ENCODE results near the gene ZNF451. TPM values are rescaled to one million over a fixed set of nuclear protein-coding genes. Genes with fewer than 3 reads are reported as not detected.

The ZNF451 gene
- total and polyA plus RNA-seq, 2 donors (not counting 1 experiment from before 2014, with no cell fraction given) = 25.9 to 86.3 TPM

DNA sequence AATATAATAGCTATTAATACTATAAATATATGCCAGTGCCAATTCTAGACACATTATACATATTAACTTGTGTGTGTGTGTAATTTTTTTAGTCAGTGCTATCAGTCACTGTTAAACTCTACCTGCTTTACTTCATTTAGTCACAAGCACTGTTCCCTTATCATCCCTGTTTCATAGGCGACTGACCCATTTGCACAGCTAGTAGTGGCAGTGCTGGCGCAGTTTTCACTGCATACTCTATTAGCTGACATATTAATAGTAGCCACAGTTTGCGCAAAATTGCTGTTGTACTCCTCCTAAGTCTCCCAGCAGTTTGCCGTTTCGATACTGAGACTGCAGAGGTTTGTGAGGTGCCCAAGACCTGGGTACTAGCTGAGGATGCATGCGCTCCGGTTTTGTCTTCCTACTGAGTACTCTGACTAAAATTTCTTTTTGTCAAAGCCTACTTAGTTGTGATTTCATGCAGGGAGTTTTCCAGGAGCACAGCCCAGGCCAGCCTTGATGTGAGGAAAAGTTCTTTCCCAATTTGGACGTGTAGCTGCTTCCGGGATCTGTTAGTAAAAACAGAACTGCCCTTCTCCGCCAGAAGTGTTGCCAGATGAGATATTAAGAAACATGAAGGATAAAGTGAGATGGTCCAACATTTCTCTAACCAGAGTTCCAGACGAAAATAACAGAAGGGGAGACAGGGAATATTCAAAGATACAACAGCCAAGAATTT lies 87.7 kb downstream of the ZNF451 start:
- ChIA-PET POLR2A (no interaction called here), CTCF (interaction anchor here (0.9 kb wide), 1 partner anchor 138 kb away, joined by 3 read pairs; no protein-coding TSS in a partner anchor)
- Histone ChIP-seq H3K27me3 (replicated peaks in 1 of 4; ENCODE audit: control extremely low read depth in 1 of 4, control insufficient read depth in 3 of 4, insufficient read depth in 4 of 4, low read length in 3 of 4) (no peaks in the 10 kb centered on the region), H3K36me3 (replicated peaks in 1 of 2; ENCODE audit: control extremely low read depth in 1 of 2, control insufficient read depth in 1 of 2, extremely low read depth in 1 of 2, insufficient read depth in 2 of 2, low read length in 1 of 2) (no peaks in the 10 kb centered on the region), H3K4me1 (ENCODE audit: control insufficient read depth in 2 of 2, insufficient read depth in 2 of 2, low read length in 2 of 2) (peaks cover 9 to 13% of the 10 kb centered on the region in 2 donors), H3K79me2 (ENCODE audit: control insufficient read depth, insufficient read depth, low read length) (peaks cover 9% of the 10 kb centered on the region), H3K9ac (ENCODE audit: low read length) (no peak overlapping the region), H3K27ac (ENCODE audit: low read length in 2 of 2) (no peak overlapping the region), H3K9me3 (ENCODE audit: control extremely low read depth in 1 of 3, control insufficient read depth in 2 of 3, insufficient read depth in 1 of 3, low read length in 2 of 3) (no peaks in the 10 kb centered on the region), H4K20me1 (ENCODE audit: control insufficient read depth, insufficient read depth, low read length, poor library complexity, severe bottlenecking) (peaks cover 11% of the 10 kb centered on the region), H3K4me3 (ENCODE audit: control extremely low read depth in 1 of 5, extremely low read depth in 1 of 5, insufficient read depth in 1 of 5, low read depth in 2 of 5, low read length in 4 of 5) (no peak overlapping the region), H2AFZ (ENCODE audit: insufficient read depth, low read depth, low read length, poor library complexity, severe bottlenecking) (no peak overlapping the region), H3K4me2 (replicated peaks; ENCODE audit: low read depth, low read length, poor library complexity, severe bottlenecking) (no peak overlapping the region)
- TF ChIP-seq EZH2 (IDR thresholded peaks at IDR 0.05; ENCODE audit: borderline replicate concordance, insufficient read depth, low read depth, low read length, poor library complexity, severe bottlenecking) (no peak), CTCF (IDR thresholded peaks at IDR 0.05) (no peak)
- Mint-ChIP-seq H3K9me3 (ENCODE audit: insufficient read depth) (no peaks in the 10 kb centered on the region), H3K27ac (no peak overlapping the region), H3K27me3 (no peaks in the 10 kb centered on the region), H3K4me3 (no peak overlapping the region), H3K4me1 (peaks cover 10% of the 10 kb centered on the region)
- WGBS (ENCODE audit: insufficient coverage) = 99% methylated on average over 8 of the region's 11 CpGs
- ATAC-seq (ENCODE audit: low read depth) (no peak), DNase-seq (no peak)
- intact Hi-C loops (cut with micrococcal nuclease) = no loop called here

DNA sequence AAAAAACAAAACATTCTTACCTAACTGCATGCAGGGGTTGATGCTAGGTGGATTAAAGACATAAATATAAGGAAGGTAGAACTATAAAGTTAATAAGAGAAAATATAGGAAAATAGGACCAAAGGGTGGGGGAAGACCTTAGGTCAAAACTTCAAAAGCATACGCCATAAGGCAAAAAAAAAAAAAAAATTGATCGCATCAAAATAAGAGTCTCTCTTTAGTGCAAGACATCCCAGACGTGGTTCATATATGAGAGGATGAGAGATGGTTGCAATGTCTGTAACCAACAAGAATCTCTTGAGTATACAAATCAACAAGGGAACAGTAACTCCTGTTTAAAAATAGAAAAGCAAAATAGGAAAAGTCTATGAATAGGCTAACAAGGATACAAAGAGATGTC lies 90.6 kb downstream of the ZNF451 start:
- H3K4me1 Mint-ChIP-seq = no peaks in the 10 kb centered on the region
- ATAC-seq (ENCODE audit: low read depth) (no peak), DNase-seq (no peak)
- no peak overlapping the region for H3K27ac Mint-ChIP-seq
- H3K9me3 ChIP-seq (ENCODE audit: control extremely low read depth in 1 of 3, control insufficient read depth in 2 of 3, insufficient read depth in 1 of 3, low read length in 2 of 3) = no peaks in the 10 kb centered on the region
- CTCF ChIA-PET = no interaction called here
- H3K9me3 Mint-ChIP-seq (ENCODE audit: insufficient read depth) = no peaks in the 10 kb centered on the region
- H3K36me3 ChIP-seq (replicated peaks in 1 of 2; ENCODE audit: control extremely low read depth in 1 of 2, control insufficient read depth in 1 of 2, extremely low read depth in 1 of 2, insufficient read depth in 2 of 2, low read length in 1 of 2) = peaks cover 4 to 7% of the 10 kb centered on the region in 2 experiments
- H3K4me3 ChIP-seq (ENCODE audit: control extremely low read depth in 1 of 5, extremely low read depth in 1 of 5, insufficient read depth in 1 of 5, low read depth in 2 of 5, low read length in 4 of 5) = no peak overlapping the region
- no peak overlapping the region for H3K4me3 Mint-ChIP-seq
- no peaks in the 10 kb centered on the region for H3K27me3 ChIP-seq (replicated peaks in 1 of 4; ENCODE audit: control extremely low read depth in 1 of 4, control insufficient read depth in 3 of 4, insufficient read depth in 4 of 4, low read length in 3 of 4)
- H3K9ac ChIP-seq (ENCODE audit: low read length) = no peak overlapping the region
- no peak for TF ChIP-seq EZH2 (IDR thresholded peaks at IDR 0.05; ENCODE audit: borderline replicate concordance, insufficient read depth, low read depth, low read length, poor library complexity, severe bottlenecking)
- no peak for TF ChIP-seq CTCF (IDR thresholded peaks at IDR 0.05)
- H3K27me3 Mint-ChIP-seq = no peaks in the 10 kb centered on the region
- H4K20me1 ChIP-seq (ENCODE audit: control insufficient read depth, insufficient read depth, low read length, poor library complexity, severe bottlenecking) = peaks cover 3% of the 10 kb centered on the region
- no peak overlapping the region for H3K27ac ChIP-seq (ENCODE audit: low read length in 2 of 2)
- H2AFZ ChIP-seq (ENCODE audit: insufficient read depth, low read depth, low read length, poor library complexity, severe bottlenecking) = no peak overlapping the region
- intact Hi-C loops (cut with micrococcal nuclease) = no loop called here
- H3K4me2 ChIP-seq (replicated peaks; ENCODE audit: low read depth, low read length, poor library complexity, severe bottlenecking) = no peak overlapping the region
- no CpG with 5 or more reads among the region's 3 CpGs for WGBS (ENCODE audit: insufficient coverage)
- POLR2A ChIA-PET = no interaction called here
- peaks cover 6% of the 10 kb centered on the region for H3K79me2 ChIP-seq (ENCODE audit: control insufficient read depth, insufficient read depth, low read length)
- H3K4me1 ChIP-seq (ENCODE audit: control insufficient read depth in 2 of 2, insufficient read depth in 2 of 2, low read length in 2 of 2) = no peaks in the 10 kb centered on the region

Data from B cell (primary cell).